NCI-H526 treated with DMSO at 0.1 percent for 48 hours (cell line): Measurements from ENCODE around the gene SLC26A8.
"Not testable (repeated sequence)": the region's sequence is repeated elsewhere in the genome, so short reads cannot be mapped to it uniquely, and the experiment has no call there.

ENCODE experiments used
- DNase-seq: peaks from one replicate; lab custom pipeline; 2025; lab: John Stamatoyannopoulos, UW

Gene SLC26A8

DNA sequence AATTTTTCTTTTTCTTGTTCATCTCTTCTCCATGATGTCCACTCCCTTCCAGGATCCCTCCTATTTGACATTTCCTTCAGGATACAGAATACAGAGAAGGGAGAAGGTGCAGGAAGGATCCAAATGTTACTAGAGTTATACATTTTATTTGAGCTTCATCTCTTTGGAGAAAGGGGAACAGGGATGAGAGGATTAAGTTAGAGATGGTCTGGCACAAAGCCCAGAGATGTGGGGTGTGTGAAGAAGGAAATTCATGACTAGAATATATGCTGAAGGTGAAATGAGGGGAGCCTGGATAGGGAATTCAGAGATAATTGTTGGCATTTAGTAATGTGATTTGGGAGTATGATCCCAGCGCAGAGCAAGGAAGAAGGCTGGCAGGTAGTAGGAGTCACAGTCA lies 81.1 kb downstream of the SLC26A8 start:
- DNase-seq: no peak

DNA sequence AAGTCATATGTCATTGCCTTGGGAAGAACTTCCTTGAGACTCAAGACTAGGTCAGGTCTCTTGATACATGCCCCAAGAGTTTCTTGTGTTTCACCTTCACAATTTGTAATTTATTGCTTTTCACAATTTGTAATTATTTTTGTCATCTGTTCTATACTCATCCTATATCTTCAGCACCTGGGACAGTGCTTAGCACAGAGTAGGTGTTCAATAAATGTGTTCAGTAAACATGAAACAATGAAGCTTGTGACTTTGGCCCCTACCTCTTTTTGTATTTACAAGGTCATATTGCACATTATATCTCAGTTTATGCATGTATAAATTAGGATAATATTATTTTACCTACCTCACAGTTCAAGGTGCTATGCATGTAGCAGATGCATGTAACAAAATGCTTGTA lies 82.1 kb downstream of the SLC26A8 start:
- DNase-seq: no peak

DNA sequence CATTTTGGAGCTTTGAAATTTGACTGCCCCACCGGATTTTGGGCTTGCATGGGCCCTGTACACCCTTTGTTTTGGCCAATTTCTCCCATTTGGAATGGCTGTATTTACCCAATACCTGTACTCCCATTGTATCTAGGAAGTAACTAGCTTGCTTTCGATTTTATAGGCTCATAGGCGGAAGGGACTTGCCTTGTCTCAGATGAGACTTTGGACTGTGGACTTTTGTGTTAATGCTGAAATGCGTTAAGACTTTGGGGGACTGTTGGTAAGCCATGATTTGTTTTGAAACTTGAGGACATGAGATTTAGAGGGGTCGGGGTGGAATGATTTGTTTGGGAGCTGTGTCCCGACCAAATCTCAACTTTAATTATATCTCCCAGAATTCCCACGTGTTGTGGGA lies 83.3 kb downstream of the SLC26A8 start:
- not testable (repeated sequence) for DNase-seq

GRCh38 chr6:35940014-35940413 lies 84.4 kb downstream of the SLC26A8 start:
- not testable (repeated sequence) for DNase-seq

GRCh38 chr6:35939259-35939658 lies 85.2 kb downstream of the SLC26A8 start:
- not testable (repeated sequence) for DNase-seq

DNA sequence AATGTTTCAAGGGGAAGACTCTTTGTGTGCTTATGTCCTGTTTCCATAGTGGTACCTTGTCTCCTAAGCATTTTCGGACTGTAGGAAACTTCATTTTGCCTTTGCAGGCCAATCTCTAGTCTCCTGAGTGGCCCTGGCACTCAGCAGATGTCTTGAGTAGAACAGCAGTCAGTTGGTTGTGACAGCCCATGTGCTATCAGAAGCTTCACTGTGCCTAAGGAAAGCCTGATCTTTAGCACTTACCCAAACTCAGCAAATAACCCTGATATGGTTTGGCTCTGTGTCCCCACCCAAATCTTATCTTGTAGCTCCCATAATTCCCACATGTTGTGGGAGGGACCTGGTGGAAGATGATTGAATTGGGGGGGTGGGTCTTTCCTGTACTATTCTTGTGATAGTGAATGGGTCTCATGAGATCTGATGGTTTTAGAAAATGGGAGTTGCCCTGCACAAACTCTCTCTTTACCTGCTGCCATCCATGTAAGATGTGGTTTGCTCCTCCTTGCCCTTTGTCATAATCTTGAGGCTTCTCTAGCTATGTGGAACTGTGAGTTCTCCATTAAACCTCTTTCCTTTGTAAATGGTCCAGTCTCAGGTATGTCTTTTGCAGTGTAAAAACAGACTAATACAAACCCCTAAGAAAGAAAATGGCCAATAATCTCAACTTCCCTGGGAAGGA lies 87.6 kb downstream of the SLC26A8 start:
- DNase-seq: no peak

DNA sequence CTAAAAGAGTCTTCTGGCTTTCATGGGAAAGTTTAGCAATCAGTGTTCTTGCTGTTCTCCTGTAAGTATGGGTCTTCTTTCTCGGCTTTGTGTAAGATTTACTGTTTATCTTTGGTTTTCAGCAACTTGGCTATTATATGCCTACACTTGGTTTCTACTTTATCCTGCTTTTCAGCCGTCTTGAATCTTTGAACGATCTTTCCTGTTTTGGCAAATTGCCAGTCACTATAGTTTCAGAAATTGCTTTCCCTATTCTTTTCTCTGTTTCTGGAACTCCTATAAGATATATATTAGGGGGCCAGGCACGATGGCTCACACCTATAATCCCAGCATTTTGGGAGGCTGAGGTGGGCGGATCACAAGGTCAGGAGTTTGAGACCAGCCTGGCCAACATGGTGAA lies 89.0 kb downstream of the SLC26A8 start:
- DNase-seq: no peak

DNA sequence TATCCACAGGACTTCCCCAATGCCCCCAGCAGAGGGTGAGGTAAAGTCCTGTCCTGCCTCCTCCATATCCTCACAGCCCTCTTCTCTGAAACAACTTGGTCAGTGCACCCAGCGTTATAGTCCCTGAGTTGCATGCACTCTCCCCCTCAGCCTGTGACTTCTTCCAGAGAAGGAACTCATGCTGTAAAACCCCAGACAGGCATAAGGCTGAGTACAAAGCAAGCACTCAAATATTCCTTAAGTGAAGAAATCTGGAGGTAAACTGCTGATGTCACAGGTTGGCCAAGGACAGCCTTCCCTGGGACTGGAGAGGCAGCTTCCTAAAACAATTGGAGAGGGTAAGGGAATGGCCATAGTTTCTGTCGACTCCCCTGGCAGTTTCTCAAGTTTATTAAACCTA lies 90.6 kb downstream of the SLC26A8 start:
- DNase-seq: no peak

GRCh38 chr6:35931873-35932272 lies 92.6 kb downstream of the SLC26A8 start:
- not testable (repeated sequence) for DNase-seq

DNA sequence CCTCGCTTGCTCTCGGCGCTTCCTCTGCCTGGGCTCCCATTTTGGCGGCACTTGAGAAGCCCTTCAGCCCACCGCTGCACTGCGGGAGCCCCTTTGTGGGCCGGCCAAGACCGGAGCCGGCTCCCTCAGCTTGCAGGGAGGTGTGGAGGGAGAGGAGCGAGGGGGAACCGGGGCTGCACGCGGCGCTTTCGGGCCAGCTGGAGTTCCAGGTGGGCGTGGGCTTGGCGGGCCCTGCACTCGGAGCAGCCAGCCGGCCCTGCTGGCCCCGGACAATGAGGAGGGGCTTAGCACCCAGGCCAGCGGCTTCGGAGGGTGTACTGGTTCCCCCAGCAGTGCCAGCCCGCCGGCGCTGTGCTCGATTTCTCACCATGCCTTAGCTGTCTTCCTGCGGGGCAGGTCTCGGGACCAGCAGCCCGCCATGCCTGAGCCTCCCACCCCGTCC lies 93.3 kb downstream of the SLC26A8 start:
- no peak for DNase-seq

DNA sequence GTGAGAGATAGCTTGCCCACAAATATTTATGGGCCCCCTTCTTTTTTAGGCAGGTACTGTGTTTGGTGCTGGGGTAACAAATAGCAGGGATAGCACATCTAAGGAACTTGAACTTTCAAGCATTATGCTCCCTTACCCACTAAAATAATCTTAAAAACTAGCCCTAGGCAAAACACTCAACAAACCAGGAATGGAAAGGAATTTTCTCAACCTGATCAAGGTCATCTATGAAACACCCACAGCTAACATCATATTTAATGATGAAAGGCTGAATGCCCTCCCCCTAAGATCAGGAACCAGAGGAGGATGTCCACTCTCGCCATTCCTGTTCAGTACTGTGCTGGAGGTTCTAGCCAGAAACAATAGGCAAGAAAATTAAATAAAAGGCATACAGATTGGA lies 94.8 kb downstream of the SLC26A8 start:
- no peak for DNase-seq

- DNase-seq: no peak
Measured at GRCh38 chr6:35926509-35927215, 97.8 kb downstream of the SLC26A8 start.

DNA sequence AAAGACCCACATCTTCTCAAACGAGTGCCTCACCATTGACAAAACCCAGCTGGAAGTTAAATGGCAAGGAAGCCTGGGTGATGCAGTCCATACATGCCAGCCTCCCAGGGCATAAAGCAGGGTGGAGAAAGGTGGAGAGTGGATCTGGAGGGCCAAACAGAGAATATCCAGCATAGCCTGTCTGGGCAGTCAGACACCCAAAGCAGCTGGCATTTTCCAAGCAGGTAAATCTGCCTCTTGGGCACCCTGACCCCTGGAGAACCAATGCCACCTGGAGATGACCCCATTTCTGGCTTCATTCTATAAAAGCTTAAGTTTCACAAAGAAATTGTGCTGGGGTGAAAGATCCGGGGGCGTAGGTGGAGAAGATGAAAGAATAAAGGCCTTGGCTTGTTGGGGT lies 98.5 kb downstream of the SLC26A8 start:
- DNase-seq: no peak

DNA sequence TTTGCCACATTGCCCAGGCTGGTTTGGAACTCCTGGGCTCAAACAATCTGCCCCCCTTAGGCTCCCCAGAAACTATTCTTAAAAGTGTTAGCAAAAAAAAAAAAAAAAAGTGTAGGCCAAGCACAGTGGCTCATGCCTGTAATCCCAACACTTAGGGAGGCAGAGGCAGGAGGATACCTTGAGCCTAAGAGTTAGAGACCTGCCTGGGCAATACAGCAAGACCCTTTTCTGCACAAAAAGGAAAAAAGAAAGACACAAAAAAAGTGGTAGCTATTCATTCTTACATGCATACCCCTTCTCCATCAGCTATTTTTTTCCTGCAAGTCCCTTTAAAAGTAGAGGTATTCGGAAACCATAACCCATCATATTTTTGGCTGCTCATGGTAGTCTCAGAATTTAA lies 100.3 kb downstream of the SLC26A8 start:
- DNase-seq: no peak

DNA sequence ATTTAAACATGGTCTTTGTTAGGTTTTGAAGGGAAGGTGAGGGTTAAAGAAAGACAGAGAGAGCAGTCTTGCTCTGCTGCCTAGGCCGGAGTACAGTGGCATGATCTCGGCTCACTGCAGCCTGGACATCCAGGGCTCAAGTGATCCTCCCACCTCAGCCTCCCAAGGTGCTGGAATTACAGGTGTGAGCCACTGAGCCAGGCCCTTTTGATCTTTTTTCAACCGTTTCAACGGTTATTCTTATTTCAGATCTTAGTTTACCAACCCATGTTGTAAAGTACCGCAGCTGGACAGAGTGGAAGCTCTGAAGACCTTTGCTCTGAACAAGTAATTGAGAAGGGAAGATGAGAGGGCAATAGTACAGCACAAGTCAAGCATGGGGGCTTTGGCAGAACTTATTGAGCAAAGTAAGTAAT lies 102.3 kb downstream of the SLC26A8 start:
- DNase-seq: no peak

DNA sequence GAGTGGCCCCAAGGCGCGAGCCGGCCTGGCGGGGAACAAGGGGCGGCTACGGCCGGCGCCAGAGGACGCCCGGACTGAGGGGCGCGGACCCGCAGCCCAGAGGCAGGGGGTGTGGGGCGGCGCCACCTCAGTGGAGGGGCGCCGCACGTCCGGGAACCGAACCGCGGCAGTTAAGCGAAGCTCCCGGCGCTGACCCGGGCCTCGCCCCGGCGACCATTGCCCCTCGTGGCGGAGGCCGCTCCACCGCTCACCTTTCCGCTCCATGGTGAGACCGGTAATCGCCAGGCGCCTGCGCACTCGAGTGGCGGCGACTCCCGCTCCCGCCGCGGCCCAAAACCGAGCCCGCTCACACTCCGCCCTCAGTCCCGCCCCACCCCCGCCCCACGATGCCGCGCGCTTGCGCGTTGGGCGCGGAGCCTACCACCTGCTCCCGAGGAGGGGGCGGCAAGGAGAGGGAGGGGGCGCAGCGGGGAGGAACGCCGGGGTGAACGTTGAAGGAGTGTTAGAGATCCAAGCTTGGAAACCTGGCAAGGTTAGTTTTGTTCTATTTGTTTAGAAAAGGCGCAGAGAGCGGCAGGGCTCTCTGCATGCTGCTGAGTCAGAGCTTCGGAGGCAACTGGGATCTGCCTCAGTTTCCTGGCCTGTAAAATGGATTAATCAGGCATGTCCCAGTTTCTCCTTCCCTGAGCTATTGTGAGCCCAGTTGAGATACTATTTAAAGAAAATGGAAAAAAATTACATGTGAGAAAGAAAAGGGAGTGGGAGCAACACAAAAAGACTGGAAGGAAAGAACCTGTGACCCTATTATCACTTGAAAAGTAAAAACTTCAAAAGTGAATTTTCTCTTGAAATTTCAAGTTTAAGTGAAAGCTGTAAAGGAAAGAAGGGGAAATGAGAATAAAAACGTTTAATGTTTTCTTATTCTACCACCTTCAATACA lies 103.4 kb downstream of the SLC26A8 start, which contains the start of gene SRPK1:
Gene SRPK1 (minus strand): TSS at position 306 of the 940 bp plus-strand sequence. CDS start 42 bp downstream, at position 264.
- DNase-seq: peak; percentile 86

DNA sequence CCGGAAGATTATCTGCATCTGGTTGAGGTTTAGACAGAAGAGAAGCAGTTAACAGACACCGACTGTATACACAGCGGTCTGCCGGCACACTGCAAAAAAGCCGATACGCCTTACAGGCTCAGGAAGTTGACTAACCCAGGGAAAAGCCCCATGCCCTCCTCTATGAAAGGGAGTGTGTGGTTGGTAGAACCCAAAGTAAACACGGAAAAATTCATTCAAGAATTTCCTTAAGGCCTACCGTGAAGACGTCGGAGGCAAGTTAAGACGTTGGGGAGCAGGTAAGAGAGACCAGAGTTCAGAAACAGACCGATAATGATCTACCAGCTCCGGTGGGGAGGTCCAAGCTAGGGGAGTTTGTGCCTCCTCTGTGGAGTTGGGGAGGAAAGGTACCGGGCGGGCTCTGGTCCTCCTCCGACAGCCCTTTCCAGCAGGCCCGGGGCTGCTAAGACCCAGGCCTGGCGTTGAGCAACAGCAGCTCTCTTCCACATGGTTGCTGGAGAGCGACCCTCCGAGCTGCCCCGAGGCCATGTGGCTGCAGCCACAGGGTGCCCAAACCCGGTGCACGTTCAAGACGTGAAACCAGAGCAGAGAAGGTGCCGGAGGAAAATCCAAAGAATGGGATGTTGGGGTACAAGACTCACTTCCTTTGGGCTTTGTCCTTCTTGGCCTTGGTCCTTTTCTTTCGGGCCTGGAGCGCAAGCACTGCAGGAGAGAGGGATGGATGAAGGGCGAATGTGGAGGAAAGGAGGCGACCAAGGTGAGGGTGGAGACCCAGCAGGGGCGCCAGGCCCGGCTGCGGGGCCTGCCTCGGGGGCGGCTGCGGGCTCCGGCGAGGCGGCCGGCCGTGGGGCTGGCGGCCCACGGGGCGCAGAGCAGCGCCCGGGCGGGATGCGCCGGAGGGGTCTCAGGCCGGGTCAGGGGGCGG lies 104.4 kb downstream of the SLC26A8 start:
- peak; percentile 22 for DNase-seq

DNA sequence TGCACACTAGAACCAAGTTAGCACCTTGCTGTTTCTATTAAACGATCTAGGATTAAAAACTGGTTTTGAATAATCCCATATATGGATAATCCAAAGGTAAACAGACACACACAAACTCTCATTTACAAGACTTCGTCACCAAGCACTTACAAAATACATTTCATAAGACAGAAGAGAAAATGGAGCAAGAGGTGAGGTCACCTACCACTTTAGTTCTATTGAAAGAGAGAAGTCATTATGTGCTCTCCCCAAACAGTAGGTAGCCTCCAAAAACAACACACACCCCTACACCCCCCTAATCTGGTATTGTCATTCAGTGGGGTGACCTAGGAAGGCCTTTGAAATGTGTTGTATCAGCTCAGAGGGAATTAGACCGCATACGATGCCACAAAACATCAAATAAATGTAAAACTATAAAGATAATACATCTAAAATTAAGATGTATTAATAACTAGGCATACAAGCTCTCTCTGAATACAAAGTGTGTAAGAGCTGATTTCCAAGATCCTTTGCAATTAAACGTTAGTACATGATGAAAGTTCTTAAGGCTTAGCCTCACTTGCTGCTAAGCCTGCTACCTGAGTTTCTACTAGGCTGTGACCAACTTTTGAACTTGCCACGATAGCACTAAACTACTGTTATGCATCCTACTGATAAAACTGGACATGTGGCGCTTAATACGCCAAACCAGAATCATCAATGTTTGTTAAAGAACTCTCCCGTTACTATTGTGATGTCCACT lies 105.2 kb downstream of the SLC26A8 start:
- peak; percentile 34 for DNase-seq

DNA sequence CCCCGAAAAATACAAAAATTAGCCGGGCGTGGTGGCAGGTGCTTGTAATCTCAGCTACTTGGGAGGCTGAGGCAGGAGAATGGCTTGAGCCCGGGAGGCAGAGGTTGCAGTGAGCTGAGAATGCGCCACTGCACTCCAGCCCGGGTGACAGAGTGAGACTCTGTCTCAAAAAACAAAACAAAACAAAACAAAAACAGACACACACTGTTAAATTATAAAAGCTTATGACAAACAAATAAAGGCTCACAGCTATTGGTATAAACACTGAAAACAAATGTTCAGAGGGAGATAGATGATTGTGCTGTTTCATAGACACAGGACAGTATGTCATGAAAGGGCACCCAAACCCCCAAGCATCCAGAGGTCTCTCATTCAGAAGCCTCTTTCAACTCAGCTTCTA lies 107.5 kb downstream of the SLC26A8 start:
- not testable (repeated sequence) for DNase-seq

DNA sequence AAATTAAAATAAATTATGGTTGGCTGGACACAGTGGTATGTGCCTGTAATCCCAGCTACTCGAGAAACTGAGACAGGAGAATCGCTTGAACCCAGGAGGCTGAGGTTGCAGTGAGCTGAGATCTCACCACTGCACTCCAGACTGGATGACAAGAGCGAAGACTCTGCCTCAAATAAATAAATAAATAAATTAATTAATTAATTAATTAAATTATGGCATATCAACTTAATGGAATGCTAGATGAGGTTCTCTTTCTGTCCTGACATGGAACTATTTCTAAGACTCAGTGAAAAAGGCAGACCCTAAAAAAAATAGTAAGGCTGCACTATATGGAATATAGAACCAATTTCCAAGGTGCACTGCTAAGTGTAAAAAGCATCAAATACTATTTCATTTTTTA lies 108.4 kb downstream of the SLC26A8 start:
- no peak for DNase-seq

GRCh38 chr6:35914536-35914935 lies 109.9 kb downstream of the SLC26A8 start:
- no peak for DNase-seq
